Mucosa of stomach (tissue), 1 donor: ENCODE measurements around the gene CPNE2.

Source experiments
- H3K27me3 ChIP-seq: one replicate; pipeline ENCODE4 v1.7.0; 2013; ENCODE audit warnings: mild to moderate bottlenecking, low read length; ENCODE audit not compliant: control insufficient read depth, insufficient read depth
- H3K36me3 ChIP-seq: one replicate; pipeline ENCODE4 v1.7.0; 2013; ENCODE audit warnings: low read length; ENCODE audit not compliant: control insufficient read depth, insufficient read depth
- H3K4me1 ChIP-seq: one replicate; pipeline ENCODE4 v1.7.0; 2013; ENCODE audit warnings: mild to moderate bottlenecking, low read length; ENCODE audit not compliant: control insufficient read depth, insufficient read depth
- H3K4me3 ChIP-seq: one replicate; pipeline ENCODE4 v1.7.0; 2013; ENCODE audit warnings: low read length
- H3K9ac ChIP-seq: one replicate; pipeline ENCODE4 v1.7.0; 2013; ENCODE audit warnings: mild to moderate bottlenecking, low read length, moderate library complexity
- H3K9me3 ChIP-seq: one replicate; pipeline ENCODE4 v1.7.0; 2013; ENCODE audit warnings: mild to moderate bottlenecking, low read length, moderate library complexity; ENCODE audit not compliant: control insufficient read depth
- donor health status: Pancreatic carcinoma.

Gene CPNE2

DNA sequence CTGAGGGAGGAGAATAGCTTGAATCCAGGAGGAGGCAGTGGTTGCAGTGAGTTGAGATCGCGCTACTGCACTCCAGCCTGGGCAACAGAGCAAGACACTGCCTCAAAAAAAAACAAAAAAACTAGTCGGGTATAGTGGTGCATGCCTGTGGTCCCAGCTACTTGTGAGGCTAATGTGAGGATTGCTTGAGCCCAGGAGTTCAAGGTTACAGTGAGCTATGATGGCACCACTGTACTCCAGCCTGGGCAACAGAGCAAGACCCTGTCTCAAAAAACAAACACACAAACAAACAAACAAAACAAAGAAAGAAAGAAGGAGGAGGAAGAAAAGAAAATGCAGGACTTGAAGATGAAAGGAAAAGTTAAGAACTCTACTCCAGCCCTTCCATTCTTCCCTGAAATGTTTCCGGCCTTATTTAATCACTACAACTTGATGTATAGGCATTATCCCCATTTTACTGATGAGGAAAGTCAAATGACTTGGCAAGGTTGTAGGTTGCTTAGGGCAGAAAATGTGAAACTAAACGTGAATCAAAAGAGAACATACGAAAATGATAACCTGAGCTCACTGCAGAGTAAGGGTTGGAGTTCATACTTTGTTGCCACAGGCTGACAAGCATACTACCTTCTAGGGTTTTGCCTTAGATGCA is 63.4 kb downstream of the CPNE2 start:
- no peak overlapping the region for H3K4me3 ChIP-seq
- H3K9ac ChIP-seq: no peak overlapping the region
- H3K9me3 ChIP-seq: no peaks in the 10 kb centered on the region
- no peaks in the 10 kb centered on the region for H3K36me3 ChIP-seq
- no peaks in the 10 kb centered on the region for H3K4me1 ChIP-seq
- no peaks in the 10 kb centered on the region for H3K27me3 ChIP-seq

DNA sequence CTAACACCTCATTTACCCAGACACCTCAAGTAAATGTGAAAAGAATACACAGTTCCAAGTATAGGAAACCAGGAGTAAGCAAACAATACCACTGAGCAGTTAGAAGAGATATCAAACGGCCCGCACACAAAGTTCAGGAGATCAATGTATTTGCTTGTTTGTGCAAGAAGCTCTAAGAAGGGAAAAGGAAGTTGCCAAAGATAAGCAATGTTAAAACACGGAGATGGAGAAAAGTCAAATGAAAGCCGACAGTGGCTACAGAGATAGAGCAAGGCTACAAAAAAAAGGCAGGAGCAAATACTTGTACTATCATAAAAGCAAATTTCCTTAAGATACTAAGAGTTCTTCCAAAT is 63.9 kb downstream of the CPNE2 start:
- no peaks in the 10 kb centered on the region for H3K27me3 ChIP-seq

DNA sequence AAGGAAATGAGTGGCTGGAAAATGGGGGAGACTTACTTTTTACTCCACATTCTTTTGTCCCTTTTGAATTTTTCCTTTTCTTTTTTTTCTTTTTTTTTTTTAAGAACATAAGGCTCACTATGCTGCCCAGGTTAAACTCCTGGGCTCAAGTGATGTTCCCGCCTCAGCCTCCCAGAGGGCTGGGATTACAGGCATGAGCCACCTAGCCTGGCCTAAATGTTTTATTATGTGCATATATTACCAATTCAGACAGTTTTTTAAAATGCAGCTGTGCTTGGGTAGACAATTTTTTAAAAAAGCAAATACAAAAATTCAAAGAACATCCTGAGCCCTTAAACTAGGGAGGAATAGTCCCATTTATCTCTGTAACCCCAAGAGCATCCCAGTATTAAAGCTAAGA is 65.2 kb downstream of the CPNE2 start:
- Histone ChIP-seq H3K36me3 (no peaks in the 10 kb centered on the region), H3K9ac (no peak overlapping the region), H3K4me3 (no peak overlapping the region), H3K27me3 (no peaks in the 10 kb centered on the region), H3K4me1 (no peaks in the 10 kb centered on the region), H3K9me3 (no peaks in the 10 kb centered on the region)

More for the DNA sequence above, 63.9 kb downstream of the CPNE2 start:
- H3K9me3 ChIP-seq: no peaks in the 10 kb centered on the region
- no peak overlapping the region for H3K4me3 ChIP-seq
- H3K4me1 ChIP-seq: no peaks in the 10 kb centered on the region
- no peak overlapping the region for H3K9ac ChIP-seq
- H3K36me3 ChIP-seq: no peaks in the 10 kb centered on the region

DNA sequence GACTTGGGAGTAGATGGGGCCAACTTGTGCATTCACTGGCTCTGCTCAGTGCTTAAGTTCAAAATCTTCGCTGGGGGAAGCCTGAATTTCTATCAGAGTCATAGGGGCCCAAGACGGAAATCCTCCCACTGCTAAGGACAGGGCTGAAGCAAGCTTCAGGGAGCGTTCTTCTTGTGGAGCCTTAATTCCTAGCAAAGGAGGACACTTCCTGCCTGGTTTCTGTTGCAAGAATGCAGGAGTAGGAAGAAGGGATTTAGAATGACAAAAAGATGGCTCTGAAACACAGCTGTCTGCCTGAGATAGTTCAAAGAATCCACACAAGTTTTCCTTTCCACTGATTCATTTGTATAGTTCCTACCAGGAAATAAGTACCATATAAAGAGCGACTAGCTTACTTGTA is 67.1 kb downstream of the CPNE2 start:
- Histone ChIP-seq H3K4me1 (no peaks in the 10 kb centered on the region), H3K9ac (no peak overlapping the region), H3K36me3 (no peaks in the 10 kb centered on the region), H3K9me3 (no peaks in the 10 kb centered on the region), H3K27me3 (no peaks in the 10 kb centered on the region), H3K4me3 (no peak overlapping the region)

DNA sequence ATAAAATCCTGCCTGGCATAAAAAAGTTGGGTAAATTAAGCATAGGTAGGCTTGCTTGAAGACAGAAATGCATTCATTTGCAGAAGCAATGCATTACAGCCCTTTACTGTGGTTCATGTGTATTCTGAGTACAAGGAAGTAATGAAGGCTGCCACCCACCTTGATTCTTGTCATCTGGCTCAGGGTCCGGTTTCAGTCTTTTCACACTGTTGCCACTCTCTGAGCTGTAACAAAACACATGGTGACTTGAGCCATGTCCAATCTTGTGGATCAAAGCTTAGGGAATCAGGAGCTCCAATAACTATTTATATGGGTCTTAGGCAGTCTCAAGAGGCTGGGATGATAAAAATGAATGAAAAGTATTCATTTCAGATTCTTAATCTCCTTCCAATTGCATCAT is 71.5 kb downstream of the CPNE2 start:
- Histone ChIP-seq H3K4me3 (no peak overlapping the region), H3K4me1 (peaks cover 23% of the 10 kb centered on the region), H3K9me3 (no peaks in the 10 kb centered on the region), H3K36me3 (peaks cover 9% of the 10 kb centered on the region), H3K27me3 (no peaks in the 10 kb centered on the region), H3K9ac (no peak overlapping the region)

DNA sequence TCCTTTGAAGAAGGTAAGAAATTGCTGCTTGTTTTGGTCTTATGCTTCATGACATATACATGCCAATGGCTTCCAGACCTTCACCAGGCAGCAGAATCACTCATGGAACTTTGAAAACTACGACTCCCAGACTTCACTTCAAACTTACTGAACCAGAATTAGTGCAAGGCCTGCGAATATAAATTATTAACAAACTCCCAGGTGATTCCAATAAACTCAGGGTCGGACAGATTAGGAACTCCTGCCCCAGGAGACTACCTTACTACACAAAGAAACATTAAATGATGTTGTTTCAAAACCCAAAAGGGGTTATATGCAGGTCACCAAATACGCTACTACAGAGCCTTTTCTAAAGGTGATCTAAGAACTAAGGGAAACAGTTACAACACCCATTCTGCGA is 73.1 kb downstream of the CPNE2 start:
- H3K4me3 ChIP-seq: no peak overlapping the region
- no peak overlapping the region for H3K9ac ChIP-seq
- H3K36me3 ChIP-seq: peaks cover 9% of the 10 kb centered on the region
- no peaks in the 10 kb centered on the region for H3K27me3 ChIP-seq
- H3K9me3 ChIP-seq: no peaks in the 10 kb centered on the region
- peaks cover 23% of the 10 kb centered on the region for H3K4me1 ChIP-seq

DNA sequence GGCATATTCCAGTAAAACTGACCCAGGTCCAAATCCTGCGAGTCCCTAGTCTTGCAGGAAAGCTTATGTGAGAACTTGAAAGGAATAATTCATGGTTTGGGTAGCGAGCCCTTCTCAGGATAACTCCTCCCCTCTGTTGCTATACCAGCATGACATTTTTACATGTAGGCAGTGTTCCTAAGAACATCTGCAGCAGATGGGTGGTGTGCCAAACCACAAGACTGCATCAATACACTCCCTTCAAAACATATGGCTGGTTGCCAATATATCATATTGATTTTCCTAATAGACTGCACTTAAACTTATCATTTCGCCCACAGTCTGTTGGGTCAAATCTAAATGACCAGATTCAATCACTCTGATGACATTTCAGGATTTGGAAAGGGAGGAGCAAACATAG is 73.6 kb downstream of the CPNE2 start:
- H3K4me1 ChIP-seq: peaks cover 23% of the 10 kb centered on the region
- H3K36me3 ChIP-seq: peaks cover 9% of the 10 kb centered on the region
- H3K27me3 ChIP-seq: no peaks in the 10 kb centered on the region
- no peak overlapping the region for H3K9ac ChIP-seq
- H3K4me3 ChIP-seq: no peak overlapping the region
- no peaks in the 10 kb centered on the region for H3K9me3 ChIP-seq

DNA sequence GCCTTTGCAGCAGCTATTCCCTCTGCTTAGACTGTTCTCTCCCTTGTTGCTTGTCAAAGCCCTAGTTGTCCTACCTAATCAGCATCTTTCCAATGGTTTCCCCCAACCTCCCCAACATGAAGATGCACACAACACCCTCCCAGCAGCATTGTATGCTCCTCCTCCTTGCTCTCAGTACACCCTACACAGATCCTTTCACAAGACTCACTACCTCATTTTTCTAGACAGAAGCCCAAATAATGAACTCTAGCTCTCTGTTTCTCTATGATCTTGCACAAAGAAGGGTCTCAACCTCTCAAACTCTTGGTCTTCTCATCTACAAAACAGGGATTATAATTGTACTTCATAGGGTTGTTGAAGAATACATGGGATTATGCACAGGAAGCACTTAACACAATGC is 74.1 kb downstream of the CPNE2 start:
- no peaks in the 10 kb centered on the region for H3K9me3 ChIP-seq
- H3K27me3 ChIP-seq: no peaks in the 10 kb centered on the region
- no peak overlapping the region for H3K4me3 ChIP-seq
- peaks cover 23% of the 10 kb centered on the region for H3K4me1 ChIP-seq
- peaks cover 9% of the 10 kb centered on the region for H3K36me3 ChIP-seq
- H3K9ac ChIP-seq: no peak overlapping the region

DNA sequence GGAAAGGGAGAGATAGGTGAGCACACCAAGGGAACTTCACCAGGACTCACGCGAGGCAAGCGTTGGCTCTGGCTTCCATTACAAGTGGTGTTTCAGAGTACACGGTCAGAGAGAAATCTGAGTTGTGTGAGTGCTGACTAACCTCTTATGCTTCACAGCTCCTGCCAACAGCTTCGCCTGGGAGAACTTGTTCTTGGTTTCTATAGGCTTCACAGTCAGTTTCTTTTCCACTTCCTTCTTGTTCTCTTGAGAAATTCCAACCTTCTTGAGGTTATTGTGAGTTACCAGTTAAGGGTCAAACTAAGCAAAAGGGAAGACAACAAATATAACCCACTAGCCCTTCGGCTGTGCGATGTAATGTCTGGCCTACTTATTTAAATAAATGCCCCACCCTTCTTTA is 74.6 kb downstream of the CPNE2 start:
- H3K9ac ChIP-seq: no peak overlapping the region
- no peak overlapping the region for H3K4me3 ChIP-seq
- peaks cover 23% of the 10 kb centered on the region for H3K4me1 ChIP-seq
- H3K9me3 ChIP-seq: no peaks in the 10 kb centered on the region
- H3K27me3 ChIP-seq: no peaks in the 10 kb centered on the region
- H3K36me3 ChIP-seq: peaks cover 9% of the 10 kb centered on the region

DNA sequence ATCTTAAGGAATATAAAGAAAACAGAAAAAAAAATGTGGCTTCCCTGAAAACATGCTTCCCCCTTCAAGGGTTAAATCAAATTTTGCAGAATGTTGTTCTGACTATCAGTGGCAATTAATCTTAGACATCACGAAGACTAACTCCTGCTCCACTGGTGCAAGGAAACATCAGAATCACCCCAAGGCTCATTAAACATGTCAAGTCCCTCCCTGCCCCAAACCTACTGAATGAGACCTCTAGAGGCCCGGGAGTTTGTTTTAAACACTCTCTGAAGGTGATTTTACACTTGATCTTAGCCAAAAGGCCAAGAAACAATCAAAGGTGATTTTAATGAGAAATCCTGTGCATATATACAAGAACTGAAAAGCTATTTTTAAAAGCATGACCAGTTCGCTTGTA is 75.2 kb downstream of the CPNE2 start:
- Histone ChIP-seq H3K27me3 (no peaks in the 10 kb centered on the region), H3K4me3 (no peak overlapping the region), H3K36me3 (peaks cover 9% of the 10 kb centered on the region), H3K9ac (no peak overlapping the region), H3K9me3 (no peaks in the 10 kb centered on the region), H3K4me1 (peaks cover 23% of the 10 kb centered on the region)

DNA sequence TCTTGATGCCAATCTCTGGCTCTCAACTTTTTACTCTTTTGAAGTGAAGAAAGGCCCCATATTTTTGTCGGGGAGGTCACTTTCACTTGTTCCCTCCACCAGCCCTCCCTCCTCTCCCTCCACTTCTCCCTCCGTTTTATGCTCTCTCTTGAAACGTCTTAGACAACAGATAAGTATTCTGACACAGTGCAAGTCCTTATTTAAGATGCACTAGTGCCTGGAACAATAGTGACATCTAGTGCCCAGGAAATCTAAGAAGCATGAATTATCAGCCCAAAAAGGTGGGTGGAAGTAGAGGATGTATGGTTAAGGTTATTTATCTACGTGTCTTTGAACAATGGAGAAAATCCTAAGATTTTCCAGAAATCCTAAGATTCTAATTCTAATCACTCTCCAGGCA is 75.6 kb downstream of the CPNE2 start:
- Histone ChIP-seq H3K9me3 (no peaks in the 10 kb centered on the region), H3K27me3 (no peaks in the 10 kb centered on the region), H3K36me3 (peaks cover 9% of the 10 kb centered on the region), H3K4me3 (no peak overlapping the region), H3K9ac (no peak overlapping the region), H3K4me1 (peaks cover 23% of the 10 kb centered on the region)

DNA sequence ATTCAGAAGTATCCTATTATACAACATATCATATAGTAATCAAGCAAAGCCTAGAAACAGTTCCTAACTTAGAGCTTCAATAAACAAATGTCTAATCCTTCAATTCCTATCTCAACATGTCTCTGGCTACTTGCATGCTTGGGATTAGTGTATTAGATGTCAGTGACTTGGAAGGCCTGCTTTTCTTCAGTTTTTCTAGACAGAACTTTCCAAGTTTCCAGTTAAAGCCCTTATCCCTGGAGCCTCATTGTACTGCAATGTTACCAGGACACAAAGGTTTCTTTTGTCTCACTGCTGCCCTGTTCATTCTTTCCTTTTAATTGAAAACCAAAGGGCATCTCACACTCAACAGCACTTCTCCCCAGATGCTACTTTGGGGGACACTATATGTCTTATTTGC is 76.9 kb downstream of the CPNE2 start:
- Histone ChIP-seq H3K9ac (no peak overlapping the region), H3K36me3 (peaks cover 9% of the 10 kb centered on the region), H3K9me3 (no peaks in the 10 kb centered on the region), H3K4me3 (no peak overlapping the region), H3K4me1 (peaks cover 23% of the 10 kb centered on the region), H3K27me3 (no peaks in the 10 kb centered on the region)

DNA sequence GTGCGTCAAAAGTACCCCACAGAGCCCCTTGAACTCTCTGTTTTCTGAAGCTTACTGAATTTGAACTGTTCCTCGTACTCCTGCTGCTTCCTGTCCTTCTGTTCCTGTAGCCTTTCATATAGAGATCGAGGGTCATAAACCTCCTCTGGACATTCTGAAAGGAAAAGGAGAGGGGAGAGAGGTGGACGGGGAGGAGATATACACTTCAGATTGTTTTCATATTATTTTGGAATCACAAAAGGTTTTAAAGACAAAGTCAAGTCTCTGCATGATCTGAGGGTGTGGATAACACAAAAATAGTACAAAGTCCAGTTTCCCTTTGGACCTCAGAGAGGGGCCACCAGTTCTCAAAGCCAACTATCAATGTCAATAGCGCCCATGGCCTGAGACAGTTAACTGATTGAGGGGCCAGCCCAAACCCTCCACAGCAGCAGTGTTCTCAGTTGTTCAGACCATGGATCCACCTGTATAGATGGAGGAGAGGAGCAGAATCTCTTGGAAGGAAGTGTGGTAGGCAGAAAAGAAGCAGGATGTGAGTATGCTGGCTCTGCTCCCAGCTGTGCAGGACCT is 80.4 kb downstream of the CPNE2 start:
- no peak overlapping the region for H3K9ac ChIP-seq
- H3K4me1 ChIP-seq: peaks cover 2% of the 10 kb centered on the region
- no peak overlapping the region for H3K4me3 ChIP-seq
- no peaks in the 10 kb centered on the region for H3K36me3 ChIP-seq
- no peaks in the 10 kb centered on the region for H3K9me3 ChIP-seq
- H3K27me3 ChIP-seq: no peaks in the 10 kb centered on the region
